Activated CD4-positive, alpha-beta T cell treated with anti-CD3 and anti-CD28 coated beads for 4 hours (primary cell): ENCODE data around the gene DERA.
"Not testable (repeated sequence)": the region's sequence is repeated elsewhere in the genome, so short reads cannot be mapped to it uniquely, and the experiment has no call there.

Source experiments
- DNase-seq, 2 donors: peaks; one replicate each; pipeline ENCODE4 v3.0.0-alpha.2; 2020

DERA gene

GRCh38 chr12:15910864-15911721 lies at the start of gene DERA:
Gene DERA, plus strand, starts transcription at chr12:15911332. Its CDS starts 52 bp downstream, at chr12:15911384.
- peak; percentile 48 for DNase-seq

GRCh38 chr12:15861404-15861803 lies 49.7 kb upstream of the DERA start:
- no peak for DNase-seq

GRCh38 chr12:15862840-15863239 lies 48.3 kb upstream of the DERA start:
- no peak for DNase-seq

GRCh38 chr12:15863372-15863771 lies 47.8 kb upstream of the DERA start:
- DNase-seq: no peak

- DNase-seq: no peak
Measured at GRCh38 chr12:15863984-15864383, 47.1 kb upstream of the DERA start.

GRCh38 chr12:15868186-15868585 lies 42.9 kb upstream of the DERA start:
- no peak for DNase-seq

- DNase-seq: no peak
Measured at GRCh38 chr12:15873556-15873955, 37.6 kb upstream of the DERA start.

GRCh38 chr12:15874556-15875145 lies 36.5 kb upstream of the DERA start:
- DNase-seq: not testable (repeated sequence)

GRCh38 chr12:15875863-15876262 lies 35.3 kb upstream of the DERA start:
- DNase-seq: no peak

- DNase-seq: no peak
Measured at GRCh38 chr12:15879413-15879812, 31.7 kb upstream of the DERA start.

- no peak for DNase-seq
Measured at GRCh38 chr12:15880721-15881120, 30.4 kb upstream of the DERA start.

GRCh38 chr12:15882118-15882971 lies 28.8 kb upstream of the DERA start, which contains the start of gene STRAP:
Gene STRAP, plus strand, starts transcription at chr12:15882387. Its CDS starts 321 bp downstream, at chr12:15882708.
- DNase-seq: peak; percentile 91 to 96

GRCh38 chr12:15883536-15883935 lies 27.6 kb upstream of the DERA start:
- no peak for DNase-seq

- DNase-seq: no peak
Measured at GRCh38 chr12:15886372-15887042, 24.6 kb upstream of the DERA start.

GRCh38 chr12:15887043-15887817 lies 23.9 kb upstream of the DERA start:
- no peak for DNase-seq

GRCh38 chr12:15892645-15893259 lies 18.4 kb upstream of the DERA start:
- no peak for DNase-seq

- DNase-seq: no peak
Measured at GRCh38 chr12:15893260-15893659, 17.9 kb upstream of the DERA start.

GRCh38 chr12:15896867-15897266 lies 14.3 kb upstream of the DERA start:
- DNase-seq: no peak

GRCh38 chr12:15897433-15897832 lies 13.7 kb upstream of the DERA start:
- no peak for DNase-seq

- DNase-seq: no peak
Measured at GRCh38 chr12:15899282-15899870, 11.8 kb upstream of the DERA start.

GRCh38 chr12:15904378-15904920 lies 6.7 kb upstream of the DERA start:
- no peak for DNase-seq
